ENCODE measurements around the gene MSRB2.

DNA sequence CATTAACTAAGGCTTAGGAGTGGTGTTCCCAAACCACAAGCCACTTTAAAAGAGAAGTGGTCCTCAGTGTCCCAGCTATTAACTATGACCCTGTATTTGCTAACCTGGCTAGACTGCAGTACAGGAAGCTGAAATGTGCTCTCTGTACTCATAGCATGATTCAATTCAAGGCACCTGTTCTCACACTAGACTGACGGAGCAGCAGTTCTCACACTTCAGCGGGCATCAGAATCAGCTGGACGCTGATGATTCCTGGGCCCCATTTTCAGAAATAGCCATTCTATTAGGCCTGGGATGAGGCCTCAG lies 24.5 kb upstream of the MSRB2 start:
- TF ChIP-seq YY1 (IDR thresholded peaks at IDR 0.05; ENCODE audit: insufficient read depth, insufficient read length) (no peak), SUZ12 (IDR thresholded peaks at IDR 0.05; ENCODE audit: extremely low read depth, insufficient read depth, insufficient read length) (no peak), ZNF274 (IDR thresholded peaks at IDR 0.05; ENCODE audit: low read depth, low read length) (no peak)

Measured in NT2/D1 (cell line).